DMS79 treated with DMSO at 0.1 percent for 48 hours (cell line): ENCODE results near the gene WNT2.

Experiments used
- DNase-seq: peaks from one replicate; lab custom pipeline; 2025; lab: John Stamatoyannopoulos, UW

Gene WNT2

DNA sequence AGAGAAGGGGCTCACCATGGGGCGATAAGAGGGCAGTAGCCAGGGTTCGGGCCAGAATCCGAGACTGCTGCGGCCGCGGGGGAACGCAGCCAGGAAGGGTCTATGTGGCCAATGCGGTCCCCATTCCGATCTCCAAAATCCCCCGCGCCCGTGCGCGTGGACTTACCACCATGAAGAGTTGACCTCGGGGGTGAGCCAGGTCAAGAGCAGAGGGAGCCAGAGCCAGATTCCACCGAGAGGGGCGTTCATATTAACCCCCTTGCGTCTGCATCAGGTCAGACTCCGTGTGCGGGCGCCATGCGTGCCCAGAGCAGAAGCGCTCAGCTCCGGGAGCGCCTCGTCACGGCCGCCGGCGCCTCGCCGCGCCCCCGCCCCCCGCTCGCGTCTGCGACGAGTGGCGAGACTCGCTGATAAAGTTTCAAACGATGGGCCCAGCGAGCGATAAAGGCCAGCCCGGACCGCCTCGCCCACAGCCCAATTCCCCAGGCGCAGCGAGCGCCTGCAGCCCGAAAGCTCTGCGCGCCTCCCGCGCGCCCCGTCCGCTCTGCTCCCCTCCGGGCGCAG is at the start of gene WNT2:
WNT2 (minus strand) TSS at position 318 of the 564 bp plus-strand sequence; CDS start at position 249, 69 bp downstream.
- peak; percentile 26 for DNase-seq

GRCh38 chr7:117372073-117372472 is 49.2 kb upstream of the WNT2 start:
- no peak for DNase-seq

GRCh38 chr7:117364339-117365080 is 41.7 kb upstream of the WNT2 start:
- no peak for DNase-seq

DNA sequence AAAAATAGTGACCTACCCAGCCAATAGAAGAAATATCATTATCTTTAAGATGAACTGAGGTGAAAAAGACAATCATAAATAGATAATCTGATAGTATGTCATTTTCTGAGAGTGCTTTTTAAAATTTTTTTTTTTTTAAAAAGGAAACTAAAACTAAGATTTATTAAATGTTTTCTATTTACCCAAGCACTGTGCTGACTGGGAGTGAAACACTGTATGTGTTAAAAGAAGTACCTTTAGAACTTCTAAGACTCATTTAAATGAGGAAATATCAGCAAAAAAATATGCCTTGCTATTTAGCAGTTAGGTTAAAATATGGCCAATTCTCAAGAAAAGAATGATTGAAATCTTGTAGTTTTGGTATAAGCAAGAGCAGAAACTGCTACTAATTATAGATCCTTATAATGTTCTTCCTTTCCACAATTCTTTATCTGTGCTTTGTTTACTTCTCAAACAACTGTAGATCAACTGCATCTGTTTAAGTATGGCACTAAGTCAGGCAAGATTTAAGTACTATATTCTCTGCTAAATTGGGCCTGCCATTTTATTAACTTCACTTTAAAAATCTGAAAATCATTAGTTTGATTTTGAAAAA is 39.5 kb upstream of the WNT2 start:
- no peak for DNase-seq

- DNase-seq, result no peak
Observed at GRCh38 chr7:117350027-117350426, 27.2 kb upstream of the WNT2 start.

GRCh38 chr7:117349570-117349969 is 26.7 kb upstream of the WNT2 start:
- DNase-seq, result no peak

GRCh38 chr7:117347962-117348672 is 25.3 kb upstream of the WNT2 start:
- no peak for DNase-seq

DNA sequence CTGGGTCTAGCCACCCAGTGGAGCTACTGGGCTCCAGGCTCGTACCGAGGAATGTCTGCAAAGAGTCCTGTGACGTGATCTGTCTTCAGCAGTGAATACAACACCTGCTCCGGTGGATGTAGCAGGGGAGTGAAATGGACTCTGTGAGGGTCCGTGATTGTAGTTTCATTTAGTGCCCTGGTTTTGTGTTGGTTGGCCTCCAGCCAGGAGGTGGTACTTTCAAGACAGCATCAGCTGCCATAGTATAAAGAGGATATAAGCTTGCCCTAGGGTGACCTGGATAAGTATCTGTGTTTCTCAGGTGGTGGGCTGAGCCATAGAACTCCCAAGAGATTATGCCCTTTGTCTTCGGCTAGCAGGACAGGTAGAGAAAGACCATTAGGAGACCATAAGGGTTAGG is 24.6 kb upstream of the WNT2 start:
- DNase-seq, result no peak

DNA sequence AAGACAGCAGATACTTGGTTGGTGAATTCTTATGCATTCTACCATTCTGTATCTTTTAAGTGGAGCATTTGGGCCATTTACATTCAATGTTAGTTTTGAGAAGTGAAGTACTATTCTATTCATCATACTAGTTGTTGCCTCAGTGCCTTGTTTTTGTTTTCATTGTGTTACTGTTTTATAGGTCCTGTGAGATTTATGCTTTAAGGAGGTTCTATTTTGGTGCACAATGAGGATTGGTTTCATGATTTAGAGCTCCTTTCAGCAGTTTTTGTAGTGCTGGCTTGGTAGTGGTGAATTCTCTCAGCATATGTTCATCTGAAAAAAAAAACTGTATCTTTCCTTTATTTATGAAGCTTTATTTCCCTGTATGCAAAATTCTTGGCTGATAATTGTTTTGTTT is 23.3 kb upstream of the WNT2 start:
- DNase-seq, result no peak

DNA sequence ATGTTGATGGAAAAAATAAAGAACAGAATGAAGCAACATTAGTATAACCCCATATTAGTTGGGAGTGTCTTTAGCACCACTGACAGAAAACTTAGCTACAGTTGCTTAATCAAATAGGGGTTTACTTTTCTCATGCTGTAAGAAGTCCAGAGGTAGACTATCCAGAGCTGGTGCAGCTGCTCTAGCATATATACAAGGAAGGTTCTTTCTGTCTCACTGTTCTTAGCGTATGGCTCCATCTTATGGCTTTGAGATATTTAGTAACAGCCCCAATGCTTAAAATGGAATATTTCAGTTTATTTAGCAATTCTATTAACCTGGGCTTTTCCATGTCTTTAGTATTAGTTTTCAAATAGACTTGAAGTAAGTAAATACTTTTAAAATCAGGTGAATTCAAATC is 15.2 kb upstream of the WNT2 start:
- DNase-seq, result no peak

DNA sequence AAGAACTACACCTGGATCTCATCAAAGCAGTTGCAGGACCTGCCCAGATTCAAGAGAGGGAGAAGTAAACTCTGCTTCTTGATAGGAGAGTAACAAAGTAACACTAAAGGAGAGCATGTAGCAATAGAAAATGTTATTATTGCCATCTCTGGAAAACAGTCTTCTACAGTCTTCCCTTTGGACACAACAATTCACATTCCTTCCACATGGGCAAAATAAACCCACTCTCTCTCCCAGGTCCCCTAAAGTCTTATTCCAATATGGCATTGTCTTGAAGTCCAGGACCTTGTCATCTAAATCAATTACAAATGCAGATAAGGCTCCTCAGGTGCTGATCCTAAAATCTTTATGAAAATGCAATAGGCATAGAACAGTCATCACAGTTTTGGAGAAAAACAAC is 10.3 kb upstream of the WNT2 start:
- no peak for DNase-seq

GRCh38 chr7:117332031-117332430 is 9.2 kb upstream of the WNT2 start:
- DNase-seq, result no peak

GRCh38 chr7:117325836-117326235 is 3.0 kb upstream of the WNT2 start:
- no peak for DNase-seq

DNA sequence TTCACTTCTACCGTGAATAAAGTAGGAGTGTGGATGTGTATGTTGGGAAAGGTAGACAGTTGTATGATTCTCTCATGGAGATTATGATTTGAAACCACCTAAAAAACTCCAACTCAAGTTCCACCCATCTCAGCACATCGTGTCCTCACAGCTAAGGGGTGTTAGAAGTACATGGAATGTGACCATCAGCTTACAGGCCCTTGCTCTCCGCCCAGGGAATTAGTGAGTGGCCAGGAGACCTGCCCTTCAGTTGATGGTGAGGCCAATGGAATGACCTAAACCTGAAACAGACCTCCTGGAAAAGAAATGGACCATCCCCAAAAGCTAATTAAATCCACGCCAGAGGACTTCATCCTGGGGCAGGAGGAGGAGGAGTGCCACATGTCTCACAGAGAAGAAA is 2.1 kb upstream of the WNT2 start:
- DNase-seq, result no peak

- DNase-seq, result peak; percentile 77
Observed at GRCh38 chr7:117323851-117324711, 1.2 kb upstream of the WNT2 start.

- DNase-seq, result peak; percentile 77
Observed at GRCh38 chr7:117323305-117323850, 520 bp upstream of the WNT2 start.

- no peak for DNase-seq
Observed at GRCh38 chr7:117320523-117320922, 2.3 kb downstream of the WNT2 start.

DNA sequence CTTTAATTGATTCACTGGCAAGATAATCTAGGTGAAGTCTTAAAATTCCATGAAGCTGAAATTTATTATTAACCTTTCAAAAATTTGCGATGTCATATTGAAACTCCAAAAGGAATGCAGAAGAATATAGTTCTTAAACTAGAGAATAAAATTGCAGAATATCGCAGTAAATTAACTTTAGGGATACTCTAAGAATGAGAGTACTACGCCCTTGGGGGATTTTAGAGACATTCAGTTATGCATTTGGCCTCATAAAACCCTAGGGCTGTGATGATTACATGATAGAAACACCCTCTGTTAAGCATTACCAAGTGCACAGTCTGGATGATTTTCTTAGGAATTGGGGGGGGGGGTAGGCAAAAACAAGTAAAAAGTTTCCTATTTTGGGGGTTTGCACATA is 3.7 kb downstream of the WNT2 start:
- DNase-seq, result no peak

DNA sequence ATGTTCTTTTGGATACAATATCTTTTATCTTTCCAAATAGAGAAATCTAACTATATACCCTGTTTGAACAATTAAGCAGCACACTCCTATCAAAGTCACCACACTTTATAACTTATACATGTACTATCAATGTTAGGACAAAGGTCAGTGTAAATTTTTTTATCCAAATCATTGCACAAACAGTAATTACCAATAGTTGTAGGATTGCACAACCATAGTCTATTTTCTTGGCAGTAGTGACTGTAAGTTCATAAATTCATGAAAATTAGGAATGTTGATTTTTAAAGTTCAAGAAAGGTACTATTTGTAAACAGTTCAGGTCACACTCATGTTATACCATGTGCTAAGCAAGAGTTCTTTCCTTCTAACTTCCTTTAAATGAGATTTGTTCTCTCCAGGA is 9.3 kb downstream of the WNT2 start:
- DNase-seq, result no peak

GRCh38 chr7:117312593-117313580 is 10.0 kb downstream of the WNT2 start:
- DNase-seq, result no peak
